ENCODE results near the gene ZSWIM3.

- no peak for TF ChIP-seq CTCF (IDR thresholded peaks at IDR 0.05; ENCODE audit: low read depth, low read length, poor library complexity, severe bottlenecking)
- no peak for TF ChIP-seq EZH2phosphoT487 (IDR thresholded peaks at IDR 0.05; ENCODE audit: borderline replicate concordance, low read length)
These were observed 40.3 kb downstream of the ZSWIM3 start for GRCh38 chr20:45897692-45898091.

Data from DOHH2 (cell line).